RCC 7860 (cell line): ENCODE data around the gene SOX5.
"Not testable (repeated sequence)": the region's sequence is repeated elsewhere in the genome, so short reads cannot be mapped to it uniquely, and the experiment has no call there.

Source experiments
- DNase-seq: peaks from one replicate; pipeline ENCODE4 v3.0.0-alpha.2; 2015; ENCODE audit warnings: low spot score
- FAIRE-seq: peaks from 2 replicates; lab custom pipeline; 2012; peaks lifted over from hg19 to GRCh38; lab: Jason Lieb, UNC

The SOX5 gene

GRCh38 chr12:23763724-23764123 is 185.7 kb downstream of the SOX5 start:
- FAIRE-seq (no peak), DNase-seq (no peak)

DNA sequence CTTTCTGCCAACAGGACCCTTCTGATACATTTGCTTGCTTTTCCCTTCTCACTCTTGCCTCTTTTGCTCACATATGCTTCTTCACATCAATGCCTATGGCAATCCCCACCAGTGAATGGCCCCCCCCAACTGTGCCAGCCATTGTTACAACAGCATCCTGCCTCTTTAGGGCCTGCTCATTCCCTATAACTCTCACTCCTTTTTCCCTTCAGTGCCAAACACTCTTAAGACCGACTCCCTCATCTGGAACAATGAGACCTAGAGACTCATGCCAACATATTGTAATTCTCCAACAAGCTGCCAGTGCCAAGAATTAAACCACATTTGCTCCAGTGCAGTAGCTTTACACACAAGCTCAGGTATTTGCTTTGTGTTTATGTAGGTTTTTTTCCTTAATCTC is 189.0 kb downstream of the SOX5 start:
- FAIRE-seq, result no peak
- no peak for DNase-seq

DNA sequence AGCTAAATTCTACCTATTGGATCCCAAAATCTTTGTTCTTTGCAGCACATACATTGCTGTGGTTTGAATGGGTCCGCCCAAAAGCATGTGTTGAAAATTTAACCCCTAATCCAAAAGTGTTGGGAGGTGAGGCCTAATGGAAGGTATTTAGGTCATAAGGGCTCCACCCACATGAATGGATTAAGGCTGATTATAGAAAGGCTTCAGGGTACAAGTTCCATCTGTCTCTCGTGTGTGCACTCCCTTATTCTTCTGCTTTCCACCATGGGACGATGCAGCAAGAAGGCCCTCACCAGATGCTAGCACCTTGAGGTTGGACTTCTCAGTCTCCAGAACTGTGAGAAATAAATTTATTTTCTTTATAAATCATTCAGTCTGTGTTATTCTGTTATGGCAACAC is 190.9 kb downstream of the SOX5 start:
- FAIRE-seq (no peak), DNase-seq (no peak)

GRCh38 chr12:23757541-23757962 is 191.9 kb downstream of the SOX5 start:
- FAIRE-seq, result no peak
- DNase-seq, result no peak

- FAIRE-seq (no peak), DNase-seq (no peak)
Observed at GRCh38 chr12:23756416-23756815, 193.1 kb downstream of the SOX5 start.

GRCh38 chr12:23753628-23754365 is 195.7 kb downstream of the SOX5 start:
- no peak for DNase-seq
- FAIRE-seq, result no peak

DNA sequence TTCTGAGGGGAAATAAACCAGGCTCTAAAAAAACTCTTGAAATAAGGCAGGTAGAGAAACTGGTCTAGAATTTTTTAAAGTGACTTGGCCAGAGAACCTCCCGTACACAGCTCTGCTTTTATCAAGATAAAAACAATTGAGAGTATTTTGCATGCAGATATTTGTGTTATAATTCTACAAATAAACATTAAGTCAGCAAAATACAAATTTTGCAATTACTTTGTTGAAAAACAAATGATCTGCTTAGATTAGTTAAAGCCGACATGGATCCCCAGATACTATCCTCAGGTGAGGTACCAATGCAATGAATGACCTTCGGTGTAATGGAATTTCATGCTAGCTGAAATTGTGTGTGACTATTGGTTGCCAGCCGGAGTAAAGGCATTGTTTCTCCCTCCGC is 197.2 kb downstream of the SOX5 start:
- DNase-seq (no peak), FAIRE-seq (no peak)

- DNase-seq (no peak), FAIRE-seq (no peak)
Observed at GRCh38 chr12:23751641-23752040, 197.8 kb downstream of the SOX5 start.

GRCh38 chr12:23750923-23751322 is 198.5 kb downstream of the SOX5 start:
- FAIRE-seq (no peak), DNase-seq (no peak)

GRCh38 chr12:23744696-23745095 is 204.8 kb downstream of the SOX5 start:
- FAIRE-seq (no peak), DNase-seq (no peak)

GRCh38 chr12:23742574-23742973 is 206.9 kb downstream of the SOX5 start:
- DNase-seq (no peak), FAIRE-seq (no peak)

DNA sequence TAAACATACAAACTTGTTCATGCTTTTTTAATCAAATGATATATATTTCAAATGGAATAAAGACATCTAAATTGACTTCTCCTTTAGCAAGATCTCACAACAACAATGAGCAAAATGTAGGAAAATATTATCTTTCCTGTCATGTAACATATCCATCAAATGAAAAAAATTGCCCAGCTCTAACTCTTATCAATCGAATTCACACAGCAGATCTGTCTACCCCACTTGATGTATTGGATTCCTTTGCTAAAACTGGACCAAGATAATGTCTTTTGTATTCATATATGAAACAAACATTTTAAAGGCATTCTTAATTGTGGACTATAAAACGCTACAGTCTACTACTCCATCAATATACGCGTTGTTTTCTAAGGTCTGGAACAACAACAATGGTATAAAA is 218.0 kb downstream of the SOX5 start:
- FAIRE-seq (no peak), DNase-seq (no peak)

GRCh38 chr12:23731035-23731434 is 218.4 kb downstream of the SOX5 start:
- FAIRE-seq (no peak), DNase-seq (no peak)

GRCh38 chr12:23729359-23729758 is 220.1 kb downstream of the SOX5 start:
- DNase-seq (no peak), FAIRE-seq (no peak)

- no peak for FAIRE-seq
- no peak for DNase-seq
Observed at GRCh38 chr12:23726646-23727045, 222.8 kb downstream of the SOX5 start.

DNA sequence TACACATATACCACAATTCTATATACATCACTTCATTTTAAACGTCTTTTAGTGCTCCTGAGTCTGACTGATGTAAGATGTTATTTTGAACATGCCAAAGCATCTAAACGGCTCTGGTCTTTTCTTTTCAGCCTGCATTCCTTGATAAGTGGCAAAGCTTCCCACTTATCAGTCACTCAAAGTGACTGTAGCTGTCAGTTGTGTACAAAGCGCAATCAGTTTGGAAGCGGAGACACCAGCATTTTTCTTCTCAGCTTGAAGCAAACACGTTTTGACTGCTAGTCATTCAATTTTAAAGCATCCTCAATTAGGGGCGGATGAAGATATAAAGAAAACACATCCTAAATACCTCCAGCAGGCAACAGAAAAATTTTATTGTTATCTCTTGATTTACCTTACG is 226.8 kb downstream of the SOX5 start:
- FAIRE-seq, result no peak
- DNase-seq, result no peak

DNA sequence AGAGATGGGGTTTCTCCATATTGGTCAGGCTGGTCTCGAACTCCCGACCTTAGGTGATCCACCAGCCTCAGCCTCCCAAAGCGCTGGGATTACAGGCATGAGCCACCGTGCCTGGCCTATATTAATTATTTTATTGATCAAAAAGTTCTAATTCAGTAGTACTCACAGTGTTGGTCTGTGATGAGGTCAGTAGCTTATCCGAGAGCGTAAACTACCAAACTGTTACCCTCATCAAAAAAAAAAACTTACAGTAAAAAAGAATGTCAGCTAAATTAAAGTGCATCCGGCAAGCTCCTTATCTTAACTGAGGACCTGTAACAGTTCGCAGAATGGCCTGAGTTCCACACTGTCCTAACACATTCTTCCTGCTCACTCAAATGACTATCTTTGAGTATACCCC is 228.2 kb downstream of the SOX5 start:
- no peak for DNase-seq
- FAIRE-seq, result no peak

DNA sequence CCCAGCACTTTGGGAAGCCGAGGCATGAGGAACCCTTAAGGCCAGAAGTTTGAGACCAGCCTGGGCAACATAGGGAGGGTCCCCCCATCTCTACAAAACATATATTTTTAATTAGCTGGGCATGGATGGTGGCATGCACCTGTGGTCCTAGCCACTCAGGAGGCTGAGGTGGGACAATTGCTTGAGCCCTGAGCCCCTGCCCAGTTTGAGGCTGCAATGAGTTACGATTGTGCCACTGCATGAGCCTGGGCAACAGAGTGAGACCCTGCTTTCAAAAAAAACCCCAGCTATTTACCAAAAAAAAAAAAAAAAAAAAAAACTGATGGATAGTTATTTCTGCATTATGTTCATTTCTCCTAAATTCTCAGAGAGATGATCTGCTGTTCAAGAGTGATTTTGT is 230.0 kb downstream of the SOX5 start:
- no peak for DNase-seq
- no peak for FAIRE-seq

DNA sequence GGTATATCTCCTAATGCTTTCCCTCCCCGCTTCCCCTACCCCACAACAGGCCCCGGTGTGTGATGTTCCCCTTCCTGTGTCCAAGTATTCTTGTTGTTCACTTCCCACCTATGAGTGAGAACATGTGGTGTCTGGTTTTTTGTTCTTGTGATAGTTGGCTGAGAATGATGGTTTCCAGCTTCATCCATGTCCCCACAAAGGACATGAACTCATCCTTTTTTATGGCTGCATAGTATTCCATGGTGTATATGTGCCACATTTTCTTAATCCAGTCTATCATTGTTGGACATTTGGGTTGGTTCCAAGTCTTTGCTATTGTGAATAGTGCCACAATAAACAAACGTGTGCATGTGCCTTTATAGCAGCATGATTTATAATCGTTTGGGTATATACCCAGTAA is 239.1 kb downstream of the SOX5 start:
- DNase-seq, FAIRE-seq: not testable (repeated sequence)

DNA sequence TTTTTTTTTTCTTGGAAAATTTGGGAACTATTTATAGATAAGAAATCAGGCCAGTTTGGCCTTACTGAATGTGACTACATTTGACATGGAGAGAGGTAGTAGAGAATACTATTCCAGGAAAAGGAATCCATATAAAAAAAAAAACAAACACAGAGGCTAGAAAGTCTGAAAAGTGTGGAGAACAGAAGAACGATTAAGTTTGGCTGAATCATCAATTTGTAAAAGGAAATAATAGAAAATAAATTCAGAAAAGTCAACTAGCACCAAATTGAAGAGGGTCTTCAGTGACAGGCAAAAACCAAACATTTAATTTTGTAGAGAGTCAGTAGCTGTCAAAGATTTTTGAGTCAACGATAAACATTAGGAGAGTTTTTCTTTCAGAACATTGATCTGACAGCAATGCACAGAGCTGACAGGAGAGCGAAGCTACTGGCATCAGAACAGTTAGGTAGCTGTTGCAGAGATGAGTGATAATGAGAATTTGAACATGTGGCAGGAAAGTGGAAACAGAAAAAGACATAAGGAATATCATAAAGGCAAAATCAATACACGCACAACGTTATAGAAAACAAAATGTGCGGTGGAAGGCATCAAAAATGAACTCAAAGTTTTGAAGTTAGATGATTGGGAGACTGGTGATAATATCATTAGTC is 241.2 kb downstream of the SOX5 start:
- FAIRE-seq, result no peak
- no peak for DNase-seq

DNA sequence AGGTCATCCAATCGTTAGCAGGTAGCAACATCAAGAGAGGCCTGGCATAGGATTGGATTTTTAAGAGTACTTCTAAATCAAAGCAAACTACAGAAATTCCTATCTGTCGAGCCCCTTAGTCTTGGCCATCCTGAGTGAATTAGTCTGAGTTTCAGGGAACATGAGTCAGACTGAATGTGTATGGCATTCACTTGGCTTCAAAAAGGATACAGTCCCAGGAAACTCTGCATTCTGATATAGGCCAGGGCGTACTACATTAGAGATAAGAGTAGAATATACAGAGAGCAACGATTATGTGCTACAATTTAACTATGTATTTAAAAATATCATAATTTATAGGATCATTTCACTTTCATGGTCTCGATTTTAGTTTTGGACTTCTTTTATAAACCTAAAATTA is 242.2 kb downstream of the SOX5 start:
- FAIRE-seq, result no peak

More for the DNA sequence above, 242.2 kb downstream of the SOX5 start:
- DNase-seq, result no peak
